Brain microvascular endothelial cell (primary cell): ENCODE measurements around the gene PIM2.

Experiments
- DNase-seq: peaks from one replicate; pipeline ENCODE4 v3.0.0-alpha.2; 2020
- H3K27ac ChIP-seq: fragments of 250-450 bp; sonication (Bioruptor Pico); 2 replicates; pipeline ENCODE4 v1.5.1; 2020; ENCODE audit warnings: mild to moderate bottlenecking, moderate library complexity
- H3K27me3 ChIP-seq: fragments of 250-450 bp; sonication (Bioruptor Pico); replicated peaks from 2 replicates; pipeline ENCODE4 v1.5.1; 2020; ENCODE audit warnings: mild to moderate bottlenecking
- H3K36me3 ChIP-seq: fragments of 250-450 bp; sonication (Bioruptor Pico); replicated peaks from 2 replicates; pipeline ENCODE4 v1.5.1; 2020; ENCODE audit warnings: mild to moderate bottlenecking
- H3K4me3 ChIP-seq: 2 replicates; pipeline ENCODE4 v1.5.1; 2011; ENCODE audit warnings: low read depth, mild to moderate bottlenecking, control low read depth, low read length, moderate library complexity
- CTCF ChIP-seq: IDR thresholded peaks from 2 replicates; pipeline ENCODE4 v1.5.1; 2011; ENCODE audit warnings: low read depth, mild to moderate bottlenecking, moderate library complexity, low read length, control low read depth, inconsistent platforms; ENCODE audit errors: missing control alignments
- in situ Hi-C: cut with HindIII; loops from 2 replicates; pipeline ENCODE4 v1.10.0; 2017; ENCODE audit warnings: low sequenced_read_pairs, low pct_ligation_motif_present

Gene PIM2

DNA sequence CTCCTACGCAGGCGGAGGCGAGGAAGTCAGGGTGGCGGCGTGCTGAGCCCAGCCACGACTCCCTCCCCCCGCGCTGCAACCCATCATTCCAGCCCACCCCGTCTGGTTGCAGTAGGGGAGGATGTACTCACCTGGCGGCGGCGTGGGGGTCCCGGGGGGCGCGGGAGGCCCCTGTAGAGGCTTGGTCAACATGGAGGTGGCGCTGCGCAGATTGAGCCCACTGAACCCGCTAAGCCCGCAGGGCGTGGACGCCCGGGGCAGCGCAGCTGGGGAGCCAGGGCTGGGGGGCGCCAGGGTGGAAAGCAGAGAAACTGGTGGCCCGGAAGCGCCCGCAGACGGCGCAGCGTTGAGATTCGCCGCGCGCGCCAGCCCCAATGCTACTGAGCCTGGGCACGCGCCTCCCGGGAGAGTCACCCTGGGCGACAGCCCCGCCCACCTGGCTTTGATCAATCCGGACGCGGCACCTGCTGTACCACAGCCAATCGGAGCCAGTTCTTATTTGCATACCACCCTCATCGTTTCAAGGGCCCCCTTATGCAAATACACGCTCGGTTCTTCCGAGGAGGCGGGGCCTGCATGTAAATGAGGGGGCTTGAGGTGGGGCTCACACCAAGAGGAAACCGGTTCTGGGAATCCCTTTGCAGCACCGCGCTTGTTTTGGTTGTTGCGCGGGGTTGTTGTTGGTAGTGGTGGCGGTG is at the start of gene PIM2:
Gene PIM2, minus strand, starts transcription at position 382 of the 698 bp plus-strand sequence. Its CDS starts 190 bp downstream, at position 192.
- Histone ChIP-seq H3K4me3 (peak within 1 kb of the TSS; percentile 62), H3K36me3 (peaks cover 5% of the 10 kb centered on the region), H3K27me3 (no peaks in the 10 kb centered on the region), H3K27ac (peak within 1 kb of the TSS; percentile 48)
- in situ Hi-C loops = no loop called here
- TF ChIP-seq CTCF = no peak
- DNase-seq = peak; percentile 76

- H3K27me3 ChIP-seq = no peaks in the 10 kb centered on the region
- no peaks in the 10 kb centered on the region for H3K36me3 ChIP-seq
- no peak overlapping the region for H3K4me3 ChIP-seq
- no peak for TF ChIP-seq CTCF
- no peak for DNase-seq
- H3K27ac ChIP-seq = no peak overlapping the region
- in situ Hi-C loops = no loop called here
Observed at GRCh38 chrX:48968377-48968776, 49.6 kb upstream of the PIM2 start.

DNA sequence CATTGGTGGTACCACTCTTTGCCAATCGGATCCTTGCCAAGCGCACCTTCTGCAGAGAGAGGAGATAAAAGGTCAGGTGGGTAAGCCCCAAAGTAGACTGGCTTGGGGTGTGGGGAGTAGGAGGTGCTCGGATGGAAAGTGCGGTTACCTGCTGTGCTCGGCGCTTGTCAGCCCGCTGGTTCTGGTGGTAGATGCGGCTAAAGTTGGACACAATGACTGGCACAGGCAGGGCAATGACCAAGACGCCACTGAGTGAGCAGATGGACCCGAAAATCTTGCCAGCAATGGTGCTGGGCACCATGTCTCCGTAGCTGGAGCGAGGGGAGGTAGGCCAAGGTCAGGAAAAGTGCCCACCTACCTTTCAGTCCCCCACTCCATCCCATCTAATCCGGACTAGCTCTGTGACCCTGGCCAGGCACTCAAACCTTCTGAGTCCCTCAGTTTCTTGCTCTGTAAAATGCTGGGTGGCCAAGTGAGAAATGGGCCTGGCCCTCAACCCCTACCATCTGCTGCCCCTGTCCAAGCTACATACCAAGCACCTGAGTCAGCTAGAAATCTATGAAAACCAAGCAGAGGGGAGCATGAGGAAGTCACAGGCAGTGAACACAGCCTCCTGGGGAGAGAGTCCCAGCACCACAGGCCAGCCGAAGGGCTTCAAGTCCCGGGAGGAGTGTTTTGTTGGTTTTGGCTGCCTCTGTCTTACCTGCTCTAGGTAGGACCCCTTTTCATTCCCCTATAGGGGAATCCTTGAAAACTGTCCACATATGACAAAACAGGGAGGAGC is 48.2 kb upstream of the PIM2 start:
- in situ Hi-C loops = no loop called here
- Histone ChIP-seq H3K27me3 (no peaks in the 10 kb centered on the region), H3K4me3 (no peak overlapping the region), H3K36me3 (no peaks in the 10 kb centered on the region), H3K27ac (no peak overlapping the region)
- DNase-seq = peak; percentile 25
- no peak for TF ChIP-seq CTCF

GRCh38 chrX:48965959-48966358 is 47.1 kb upstream of the PIM2 start:
- no peak overlapping the region for H3K27ac ChIP-seq
- in situ Hi-C loops = no loop called here
- no peak for DNase-seq
- H3K4me3 ChIP-seq = no peak overlapping the region
- H3K36me3 ChIP-seq = no peaks in the 10 kb centered on the region
- TF ChIP-seq CTCF = no peak
- no peaks in the 10 kb centered on the region for H3K27me3 ChIP-seq

- in situ Hi-C loops = no loop called here
- H3K27ac ChIP-seq = no peak overlapping the region
- no peak overlapping the region for H3K4me3 ChIP-seq
- H3K27me3 ChIP-seq = no peaks in the 10 kb centered on the region
- no peaks in the 10 kb centered on the region for H3K36me3 ChIP-seq
- peak; percentile 5 for DNase-seq
- no peak for TF ChIP-seq CTCF
Observed at GRCh38 chrX:48961585-48962091, 42.8 kb upstream of the PIM2 start.
